Colonic mucosa (tissue), 4 donors: ENCODE data around the gene NLRP13. TPM values are rescaled to one million over a fixed set of nuclear protein-coding genes. Genes with fewer than 3 reads are reported as not detected.

ENCODE experiments used
- DNase-seq: peaks from one replicate; pipeline ENCODE4 v3.0.0-alpha.2; 2020
- H3K27ac ChIP-seq: fragments of 200-600 bp; one replicate; pipeline ENCODE4 v1.8.0; 2021
- H3K27me3 ChIP-seq: fragments of 200-600 bp; one replicate; pipeline ENCODE4 v1.8.0; 2021
- H3K36me3 ChIP-seq: fragments of 200-600 bp; one replicate; pipeline ENCODE4 v1.8.0; 2021
- H3K4me1 ChIP-seq: fragments of 200-600 bp; one replicate; pipeline ENCODE4 v1.8.0; 2021; ENCODE audit warnings: mild to moderate bottlenecking
- H3K4me3 ChIP-seq: fragments of 200-600 bp; one replicate; pipeline ENCODE4 v1.8.0; 2021
- H3K9ac ChIP-seq, 2 donors: one replicate each; pipeline ENCODE4 v1.7.0; 2013; ENCODE audit warnings: control low read depth in 2 of 2, low read depth in 2 of 2, low read length in 2 of 2
- H3K9me3 ChIP-seq: fragments of 200-600 bp; one replicate; pipeline ENCODE4 v1.8.0; 2021
- CTCF ChIP-seq: fragments of 200-600 bp; IDR thresholded peaks from one replicate; pipeline ENCODE4 v1.8.0; 2022; ENCODE audit warnings: antibody characterized with exemption, mild to moderate bottlenecking
- intact Hi-C: fragments of 100-400 bp; cut with DNase I; formaldehyde crosslinking; loops from one replicate; pipeline ENCODE4 v1.14.1; 2022
- total RNA-seq, 2 donors: library from RNA; stranded (reverse); fragmentation: NEBNext Ultra II Directional in 1 of 2; extraction: Animal tissue kit (Norgen Biotek cat#: 25700) in 1 of 2; gene quantifications; one replicate each; pipeline ENCODE4 v1.2.1, GENCODE V29; 2021
- donor health status: healthy.
- donor health status: DM: no; HTN: no; CAD: no.
- donor health status: DM: no; HTN: no; CAD: no.

NLRP13 gene
- total RNA-seq, 2 donors from 2014 or later = not detected

GRCh38 chr19:55855160-55855559 lies 77.0 kb downstream of the NLRP13 start:
- TF ChIP-seq CTCF = no peak
- intact Hi-C loops = no loop called here
- H3K36me3 ChIP-seq = no peaks in the 10 kb centered on the region

More at GRCh38 chr19:55855160-55855559, 77.0 kb downstream of the NLRP13 start:
- H3K9ac ChIP-seq = no peak overlapping the region
- no peaks in the 10 kb centered on the region for H3K27me3 ChIP-seq
- DNase-seq = no peak
- no peaks in the 10 kb centered on the region for H3K4me1 ChIP-seq
- no peak overlapping the region for H3K4me3 ChIP-seq
- H3K9me3 ChIP-seq = no peaks in the 10 kb centered on the region
- no peak overlapping the region for H3K27ac ChIP-seq

Other genes starting within 250 kb of the NLRP13 start
- gene NLRP9, start 193.9 kb downstream of the NLRP13 start, total RNA-seq = not detected
- not detected for gene RFPL4A, start 173.2 kb downstream of the NLRP13 start, total RNA-seq
- gene RFPL4AL1, start 163.2 kb downstream of the NLRP13 start, total RNA-seq = not detected
- under 1 TPM in 1 of 2 donors, not detected in 1; 0.07 TPM for gene NLRP11, start 100.3 kb downstream of the NLRP13 start, total RNA-seq
- gene NLRP4, start 95.8 kb downstream of the NLRP13 start, total RNA-seq = not detected
- gene NLRP8, start 15.5 kb upstream of the NLRP13 start, total RNA-seq = not detected
- not detected for gene NLRP5, start 54.4 kb upstream of the NLRP13 start, total RNA-seq
- gene ZNF787, start 189.0 kb upstream of the NLRP13 start, total RNA-seq = 10 to 100 TPM; 52.1 to 69.2 TPM
- gene ZNF444, start 209.0 kb upstream of the NLRP13 start, total RNA-seq = 10 to 100 TPM; 20.5 to 50.9 TPM
- gene GALP, start 243.7 kb upstream of the NLRP13 start, total RNA-seq = not detected